Measurements from ENCODE around the gene KDM6A.

Gene KDM6A

DNA sequence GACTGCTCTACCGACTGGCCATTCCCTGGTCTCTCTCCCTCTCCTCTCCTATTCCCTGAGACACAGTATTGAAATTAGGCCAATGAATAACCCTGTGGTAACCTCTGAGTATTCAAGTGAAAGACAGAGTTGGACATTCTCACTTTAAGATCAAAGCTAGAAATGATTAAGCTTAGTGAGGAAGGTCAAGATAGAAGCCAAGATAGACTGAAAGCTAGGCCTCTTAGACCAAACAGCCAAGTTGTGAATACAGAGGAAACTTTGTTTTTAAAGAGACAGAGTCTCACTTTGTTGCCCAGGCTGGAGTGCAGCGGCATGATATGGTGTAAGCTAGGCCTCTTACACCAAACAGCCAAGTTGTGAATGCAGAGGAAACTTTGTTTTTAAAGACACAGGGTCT, 64.6 kb downstream of the KDM6A start:
- TF ChIP-seq GATA2 (IDR thresholded peaks at IDR 0.05; ENCODE audit: low read depth, low read length) = no peak
- no peak for TF ChIP-seq GATA3 (IDR thresholded peaks at IDR 0.05; ENCODE audit: low read depth, low read length)

DNA sequence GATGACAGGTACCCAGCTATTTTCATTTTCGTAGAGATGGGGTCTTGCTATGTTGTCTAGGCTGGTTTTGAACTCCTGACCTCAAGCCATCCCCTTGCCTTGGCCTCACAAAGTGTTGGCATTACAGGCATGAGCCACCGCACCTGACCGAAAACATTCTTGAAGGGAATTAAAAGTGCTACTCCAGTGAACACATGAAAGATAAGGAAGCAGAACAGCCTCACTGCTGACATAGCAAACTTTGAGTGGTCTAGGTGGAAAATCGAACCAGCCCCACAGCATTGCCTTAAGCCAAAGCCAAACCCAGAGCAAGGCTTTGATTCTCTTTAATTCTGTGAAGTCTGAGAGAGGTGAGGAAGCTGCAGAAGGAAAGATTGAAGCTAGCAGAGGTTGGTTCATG, 65.1 kb downstream of the KDM6A start:
- TF ChIP-seq GATA2 (IDR thresholded peaks at IDR 0.05; ENCODE audit: low read depth, low read length) (no peak), GATA3 (IDR thresholded peaks at IDR 0.05; ENCODE audit: low read depth, low read length) (no peak)

DNA sequence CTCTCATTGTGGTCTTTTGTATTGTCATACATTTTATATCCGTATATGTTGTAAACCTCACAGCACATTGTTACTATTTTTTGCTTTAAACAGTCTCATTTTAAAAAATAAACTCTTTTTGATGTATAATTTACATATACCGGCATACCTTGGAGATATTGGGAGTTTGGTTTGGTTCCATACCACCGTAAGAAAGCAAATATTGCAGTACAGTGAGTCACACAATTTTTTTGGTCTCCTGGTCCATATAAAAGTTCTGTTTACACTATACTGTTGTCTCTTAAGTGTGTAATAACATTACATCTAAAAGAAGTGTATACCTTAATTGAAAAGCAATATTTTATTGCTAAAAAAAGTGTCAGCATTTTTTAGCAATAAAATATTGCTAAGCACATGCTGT, 70.0 kb downstream of the KDM6A start:
- TF ChIP-seq GATA2 (IDR thresholded peaks at IDR 0.05; ENCODE audit: low read depth, low read length) (no peak), GATA3 (IDR thresholded peaks at IDR 0.05; ENCODE audit: low read depth, low read length) (no peak)

DNA sequence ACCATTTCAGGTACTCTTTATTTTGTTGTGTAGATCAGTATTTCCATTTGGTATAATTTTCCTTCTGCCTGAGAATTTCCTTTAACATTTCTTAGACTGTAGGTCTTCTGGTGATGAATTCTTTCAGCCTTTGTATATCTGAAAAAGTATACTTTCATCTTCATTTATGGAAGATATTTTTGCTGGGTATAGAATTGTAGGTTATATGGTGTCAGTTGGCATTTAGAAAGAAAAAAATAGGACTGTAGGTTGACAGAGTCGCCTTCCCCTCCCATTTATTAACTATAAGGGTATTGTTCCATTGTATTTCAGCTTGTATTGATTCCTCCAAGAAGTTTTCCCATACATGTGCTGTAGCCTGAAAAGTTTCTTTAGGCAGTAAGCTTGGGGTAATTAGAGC, 71.9 kb downstream of the KDM6A start:
- TF ChIP-seq GATA3 (IDR thresholded peaks at IDR 0.05; ENCODE audit: low read depth, low read length) (no peak), GATA2 (IDR thresholded peaks at IDR 0.05; ENCODE audit: low read depth, low read length) (no peak)

DNA sequence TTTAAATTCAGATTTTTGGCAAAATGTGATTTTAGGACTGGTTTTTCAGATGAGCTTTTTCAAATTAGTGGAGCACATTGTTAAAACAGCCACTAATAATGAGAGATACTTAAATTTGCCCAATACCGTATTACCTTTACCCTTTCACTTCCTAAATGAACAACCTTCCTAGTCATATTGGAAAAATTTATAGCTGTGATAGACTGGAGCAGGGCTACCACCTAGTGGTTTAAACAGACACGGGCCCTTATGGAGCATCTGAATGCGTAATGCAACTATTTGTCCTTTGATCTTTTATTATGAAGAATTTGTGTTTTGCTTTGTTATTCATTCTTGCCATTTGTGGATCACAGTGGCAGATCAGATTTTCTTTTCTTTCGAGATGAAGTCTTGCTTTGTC, 72.7 kb downstream of the KDM6A start:
- TF ChIP-seq GATA3 (IDR thresholded peaks at IDR 0.05; ENCODE audit: low read depth, low read length) (no peak), GATA2 (IDR thresholded peaks at IDR 0.05; ENCODE audit: low read depth, low read length) (no peak)

DNA sequence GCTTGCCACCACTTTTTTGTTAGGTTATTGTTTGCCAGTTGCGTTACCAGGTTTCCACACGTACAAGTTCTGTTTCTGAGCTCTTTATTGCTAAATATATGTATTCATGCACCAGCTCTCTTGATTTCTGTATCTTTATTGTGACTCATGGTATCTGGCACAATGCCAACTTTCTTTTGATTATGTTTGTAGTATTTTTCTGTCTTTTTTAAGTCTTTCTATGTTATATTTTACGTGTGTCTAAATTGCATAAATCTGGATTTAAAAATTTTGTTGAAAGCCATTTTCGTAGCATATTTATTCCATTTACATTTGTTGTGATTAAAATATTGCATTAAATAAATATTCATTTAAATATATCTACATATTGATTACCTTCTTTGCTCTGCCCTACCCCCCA, 73.8 kb downstream of the KDM6A start:
- TF ChIP-seq GATA3 (IDR thresholded peaks at IDR 0.05; ENCODE audit: low read depth, low read length) = no peak
- TF ChIP-seq GATA2 (IDR thresholded peaks at IDR 0.05; ENCODE audit: low read depth, low read length) = no peak

DNA sequence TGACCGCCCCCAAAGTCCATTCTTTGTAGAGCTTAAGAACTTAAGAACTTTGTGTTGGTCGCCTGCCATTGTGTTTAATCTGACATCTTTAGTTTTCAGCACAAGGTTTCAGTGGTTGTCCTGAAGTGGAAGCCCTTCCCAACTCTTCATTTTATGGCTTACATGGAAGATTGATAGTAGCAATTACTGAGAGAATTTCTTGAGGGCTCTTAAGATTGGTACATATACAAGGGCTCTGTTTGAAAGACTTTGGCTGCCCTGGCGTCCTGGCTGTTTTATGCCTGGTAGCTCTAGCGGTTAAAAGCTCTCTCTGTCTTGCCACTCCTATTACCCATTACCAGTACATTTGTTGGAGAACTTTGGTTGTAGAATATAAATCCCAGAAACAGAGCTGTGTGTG, 75.0 kb downstream of the KDM6A start:
- TF ChIP-seq GATA3 (IDR thresholded peaks at IDR 0.05; ENCODE audit: low read depth, low read length) (no peak), GATA2 (IDR thresholded peaks at IDR 0.05; ENCODE audit: low read depth, low read length) (no peak)

DNA sequence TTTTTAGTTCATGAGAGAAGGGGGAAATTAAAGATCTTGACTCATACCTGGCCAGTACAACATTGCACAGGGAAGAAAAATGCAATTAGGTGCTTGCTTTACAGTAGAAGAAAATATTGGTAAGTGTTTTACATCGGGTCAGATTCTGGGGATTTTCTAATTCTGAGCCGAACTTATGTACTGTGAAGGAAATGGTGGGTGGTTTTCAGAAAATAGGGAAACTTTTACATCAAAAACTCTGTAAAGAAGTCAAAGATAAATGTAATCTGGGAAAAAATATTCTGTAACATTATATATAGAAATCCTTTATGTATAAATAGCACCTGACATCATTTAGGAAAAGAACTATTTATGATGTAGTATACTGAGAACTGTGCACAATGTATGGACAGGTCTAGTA, 75.4 kb downstream of the KDM6A start:
- TF ChIP-seq GATA2 (IDR thresholded peaks at IDR 0.05; ENCODE audit: low read depth, low read length) (no peak), GATA3 (IDR thresholded peaks at IDR 0.05; ENCODE audit: low read depth, low read length) (no peak)

DNA sequence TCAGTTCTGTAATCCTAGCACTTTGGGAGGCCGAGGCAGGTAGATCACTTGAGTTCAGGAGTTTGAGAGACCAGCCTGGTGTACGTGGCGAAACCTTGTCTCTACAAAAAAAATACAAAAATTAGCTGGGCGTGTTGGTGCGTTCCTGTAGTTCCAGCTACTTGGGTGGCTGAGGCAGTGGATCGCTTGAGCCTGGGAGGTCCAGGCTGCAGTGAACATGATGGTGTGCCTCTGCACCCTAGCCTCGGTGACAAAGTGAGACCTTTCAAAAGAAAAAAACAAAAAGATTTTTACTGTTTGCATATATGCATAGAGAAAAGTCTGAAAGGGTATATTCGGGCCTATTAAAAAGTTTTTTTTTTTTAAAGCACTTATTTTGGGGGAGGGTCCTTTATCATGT, 76.1 kb downstream of the KDM6A start:
- TF ChIP-seq GATA3 (IDR thresholded peaks at IDR 0.05; ENCODE audit: low read depth, low read length) = no peak
- TF ChIP-seq GATA2 (IDR thresholded peaks at IDR 0.05; ENCODE audit: low read depth, low read length) = no peak

DNA sequence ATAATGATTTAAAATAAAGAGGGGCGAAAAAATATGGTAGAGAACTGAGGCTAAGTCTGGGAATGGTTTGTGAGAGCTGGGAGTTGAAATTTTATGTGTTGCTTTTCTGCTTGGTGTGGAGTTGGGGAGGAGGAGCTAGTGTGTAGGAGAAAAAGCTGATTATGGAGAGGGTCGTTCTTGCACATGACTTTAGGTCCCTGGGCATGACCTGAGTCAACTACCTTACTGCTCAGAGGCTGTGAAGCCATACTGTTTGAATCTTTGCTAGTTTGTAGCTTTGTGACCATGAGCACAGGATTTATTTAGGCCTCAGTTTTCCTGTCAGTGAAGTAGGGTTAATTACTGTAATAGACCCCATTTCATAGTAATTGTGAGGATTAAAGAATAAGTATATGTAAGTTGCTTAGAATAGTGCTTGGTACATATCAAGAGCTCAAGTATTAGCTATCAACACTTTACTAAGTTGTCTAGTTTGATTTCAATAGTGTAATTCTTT, 78.6 kb downstream of the KDM6A start:
- TF ChIP-seq GATA2 (IDR thresholded peaks at IDR 0.05; ENCODE audit: low read depth, low read length) (no peak), GATA3 (IDR thresholded peaks at IDR 0.05; ENCODE audit: low read depth, low read length) (no peak)

DNA sequence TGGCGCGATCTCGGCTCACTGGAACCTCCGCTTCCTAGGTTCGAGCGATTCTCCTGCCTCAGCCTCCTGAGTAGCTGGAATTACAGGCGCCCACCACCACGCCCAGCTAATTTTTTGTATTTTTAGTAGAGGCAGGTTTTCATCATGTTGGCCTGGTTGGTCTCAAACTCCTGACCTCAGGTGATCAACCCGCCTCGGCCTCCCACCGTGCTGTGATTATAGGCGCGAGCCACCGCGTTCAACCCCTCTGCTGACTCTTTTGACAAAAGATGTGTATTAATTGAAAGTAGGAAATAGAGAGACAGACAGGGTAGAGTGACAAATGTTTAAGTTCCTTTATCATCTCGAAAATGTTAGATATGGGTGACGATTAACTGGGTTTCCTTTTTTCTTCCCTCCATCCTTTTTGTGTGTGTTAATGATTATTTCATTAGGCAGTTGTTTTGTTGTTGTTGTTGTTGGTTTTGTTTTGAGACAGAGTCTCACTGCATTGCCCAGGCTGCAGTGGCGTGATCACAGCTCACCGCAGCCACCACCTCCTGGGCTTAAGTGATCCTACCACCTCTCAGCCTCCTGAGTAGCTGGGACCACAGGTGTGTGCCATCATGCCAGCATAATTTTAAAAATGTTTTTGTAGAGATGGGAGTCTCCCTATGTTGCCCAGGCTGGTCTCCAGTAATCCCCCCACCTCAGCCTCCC, 79.5 kb downstream of the KDM6A start:
- no peak for TF ChIP-seq GATA2 (IDR thresholded peaks at IDR 0.05; ENCODE audit: low read depth, low read length)
- no peak for TF ChIP-seq GATA3 (IDR thresholded peaks at IDR 0.05; ENCODE audit: low read depth, low read length)

DNA sequence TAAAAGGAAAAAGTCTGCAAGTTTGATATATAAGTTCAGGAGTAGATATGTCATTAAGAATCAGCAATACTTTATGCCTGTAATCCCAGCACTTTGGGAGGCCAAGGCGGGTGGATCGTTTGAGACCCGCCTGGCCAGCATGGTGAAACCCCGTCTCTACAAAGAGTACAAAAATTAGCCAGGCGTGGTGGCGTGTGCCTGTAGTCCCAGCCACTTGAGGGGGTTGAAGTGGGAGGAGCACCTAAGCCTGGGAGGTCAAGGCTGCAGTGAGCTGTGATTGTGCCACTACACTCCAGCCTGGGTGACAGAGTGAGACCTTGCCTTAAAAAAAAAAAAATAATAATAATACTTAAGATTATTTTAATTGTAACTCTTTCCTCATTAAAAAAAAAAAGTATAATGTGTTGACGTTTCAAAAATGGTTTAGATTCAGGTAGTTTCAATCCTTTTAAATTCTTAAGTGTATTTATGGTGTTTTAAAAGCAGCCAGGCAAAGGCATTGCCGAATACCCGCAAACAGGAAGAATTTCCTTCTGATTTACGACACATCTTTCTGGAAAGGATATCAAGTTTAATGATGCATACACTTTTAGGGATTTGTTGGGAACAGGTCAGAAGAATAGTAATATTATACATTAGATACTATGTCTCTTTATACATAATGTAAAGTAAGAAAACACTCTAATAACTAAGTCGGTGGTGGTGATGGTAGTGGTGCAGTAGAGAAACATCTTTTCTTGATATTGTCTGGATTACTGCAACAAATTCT, 80.9 kb downstream of the KDM6A start:
- no peak for TF ChIP-seq GATA3 (IDR thresholded peaks at IDR 0.05; ENCODE audit: low read depth, low read length)
- TF ChIP-seq GATA2 (IDR thresholded peaks at IDR 0.05; ENCODE audit: low read depth, low read length) = no peak

DNA sequence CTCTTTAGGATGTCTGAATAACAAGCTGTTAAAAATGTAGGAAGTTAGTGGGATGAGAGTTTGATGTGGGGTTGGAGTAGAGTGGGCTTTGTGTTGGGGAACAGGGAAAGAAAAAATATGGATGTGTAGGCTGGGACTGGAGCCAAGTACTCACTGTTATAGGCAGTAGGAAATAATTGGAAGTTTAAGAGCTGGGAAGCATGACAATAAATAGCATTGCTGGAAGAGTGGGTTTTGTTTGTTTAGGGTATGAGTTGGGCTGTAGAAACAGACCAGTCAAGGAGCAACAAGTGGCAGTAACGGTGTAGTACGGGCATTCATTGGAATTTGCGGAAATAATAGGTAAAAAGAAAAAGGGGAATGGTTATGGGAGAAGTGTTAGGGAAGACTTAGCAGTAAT, 81.6 kb downstream of the KDM6A start:
- TF ChIP-seq GATA3 (IDR thresholded peaks at IDR 0.05; ENCODE audit: low read depth, low read length) = no peak

DNA sequence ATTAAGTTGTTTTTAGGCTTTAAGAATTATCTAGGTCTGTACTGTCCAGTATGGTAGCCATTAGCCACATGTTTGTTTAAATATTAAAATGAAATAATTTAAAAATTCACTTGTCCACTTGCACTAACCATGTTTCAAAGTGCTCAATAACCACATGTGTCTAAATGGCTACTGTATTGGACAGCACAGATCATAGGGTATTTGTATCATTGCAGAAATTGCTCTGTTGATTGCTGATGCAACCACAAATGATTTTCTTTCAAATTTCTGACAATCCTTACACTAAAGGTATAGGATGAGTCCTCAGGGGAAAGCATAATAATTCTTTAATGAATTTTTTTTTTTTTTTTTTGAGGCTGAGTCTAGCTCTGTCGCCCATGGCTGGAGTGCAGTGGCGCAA, 84.9 kb downstream of the KDM6A start:
- TF ChIP-seq GATA3 (IDR thresholded peaks at IDR 0.05; ENCODE audit: low read depth, low read length) (no peak), GATA2 (IDR thresholded peaks at IDR 0.05; ENCODE audit: low read depth, low read length) (no peak)

DNA sequence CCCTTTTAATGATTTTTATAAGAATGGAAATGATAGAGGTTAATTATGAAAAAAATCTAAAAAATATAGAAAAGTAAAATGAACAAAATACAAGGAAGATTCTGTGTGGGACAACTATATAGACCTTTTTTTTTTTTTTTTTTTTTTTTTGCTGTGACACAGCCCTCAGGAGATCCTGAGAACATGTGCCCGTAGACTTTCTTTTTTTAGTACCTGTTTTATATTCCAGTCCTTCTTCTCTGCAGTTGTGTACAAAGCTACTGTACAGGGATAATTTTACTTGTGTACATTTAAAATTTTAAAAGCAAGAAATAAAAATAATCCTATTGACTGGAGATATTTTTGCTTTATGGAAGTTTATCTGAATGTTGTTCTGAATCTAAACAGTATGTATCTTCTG, 85.5 kb downstream of the KDM6A start:
- no peak for TF ChIP-seq GATA2 (IDR thresholded peaks at IDR 0.05; ENCODE audit: low read depth, low read length)
- TF ChIP-seq GATA3 (IDR thresholded peaks at IDR 0.05; ENCODE audit: low read depth, low read length) = no peak

All from SH-SY5Y (cell line).